Fibroblast of lung (primary cell): Measurements from ENCODE around the gene HCAR2. TPM values are rescaled to one million over a fixed set of nuclear protein-coding genes. Genes with fewer than 3 reads are reported as not detected.
"Not testable (repeated sequence)": the region's sequence is repeated elsewhere in the genome, so short reads cannot be mapped to it uniquely, and the experiment has no call there.

Source experiments
- DNase-seq, 2 donors: peaks; one replicate each; pipeline versions ENCODE4 v3.0.0 to v3.0.0-alpha.2; 2010; ENCODE audit warnings: low read depth in 2 of 2
- H2AFZ ChIP-seq: 2 replicates; pipeline ENCODE4 v1.5.1; 2012; ENCODE audit warnings: low read length, control low read depth, inconsistent platforms
- H3K27ac ChIP-seq: 2 replicates; pipeline ENCODE4 v1.5.1; 2011; ENCODE audit warnings: low read length, control low read depth; ENCODE audit not compliant: insufficient read depth
- H3K27me3 ChIP-seq: 2 replicates; pipeline ENCODE4 v1.5.1; 2011; ENCODE audit warnings: mild to moderate bottlenecking, low read length; ENCODE audit not compliant: control insufficient read depth, insufficient read depth
- H3K36me3 ChIP-seq: 2 replicates; pipeline ENCODE4 v1.5.1; 2011; ENCODE audit warnings: low read length; ENCODE audit not compliant: control insufficient read depth, insufficient read depth
- H3K4me1 ChIP-seq: 2 replicates; pipeline ENCODE4 v1.5.1; 2011; ENCODE audit warnings: low read length; ENCODE audit not compliant: control insufficient read depth, insufficient read depth; ENCODE audit errors: extremely low read depth
- H3K4me2 ChIP-seq: 2 replicates; pipeline ENCODE4 v1.5.1; 2011; ENCODE audit warnings: low read length, control low read depth; ENCODE audit not compliant: insufficient read depth; ENCODE audit errors: extremely low read depth
- H3K4me3 ChIP-seq, 4 experiments: fragments of 200-600 bp in 1 of 4; sonication (generic) in 1 of 4; replicated peaks in 1 of 4; 2 replicates each; pipeline ENCODE4 v1.5.1; 2011 to 2016; ENCODE audit warnings: low read length in 4 of 4, low read depth in 3 of 4, mild to moderate bottlenecking in 3 of 4, control low read depth in 2 of 4, inconsistent platforms in 1 of 4, mixed read lengths in 1 of 4; ENCODE audit not compliant: insufficient read depth in 1 of 4; ENCODE audit errors: control extremely low read depth in 1 of 4
- H3K79me2 ChIP-seq: 2 replicates; pipeline ENCODE4 v1.5.1; 2012; ENCODE audit warnings: mild to moderate bottlenecking, low read length, inconsistent platforms; ENCODE audit not compliant: control insufficient read depth, insufficient read depth
- H3K9ac ChIP-seq: 2 replicates; pipeline ENCODE4 v1.5.1; 2011; ENCODE audit warnings: mild to moderate bottlenecking, low read length, control low read depth; ENCODE audit not compliant: insufficient read depth
- H3K9me3 ChIP-seq: 2 replicates; pipeline ENCODE4 v1.5.1; 2012; ENCODE audit warnings: low read depth, low read length; ENCODE audit not compliant: control insufficient read depth, insufficient read depth
- H4K20me1 ChIP-seq: 2 replicates; pipeline ENCODE4 v1.5.1; 2011; ENCODE audit warnings: low read length; ENCODE audit not compliant: control insufficient read depth, insufficient read depth; ENCODE audit errors: extremely low read depth
- EZH2 ChIP-seq: IDR thresholded peaks from 2 replicates; pipeline ENCODE4 v1.5.1; 2012; ENCODE audit warnings: low read length, control low read depth, mild to moderate bottlenecking; ENCODE audit errors: missing control alignments
- polyA plus RNA-seq, 2 donors: library from polyadenylated mRNA; depleted of rRNA in 1 of 2; stranded (reverse) in 1 of 2; unstranded in 1 of 2; fragments of >200 nt; gene quantifications; 2 replicates each; pipeline ENCODE4 v1.2.1, GENCODE V29; 2011 to 2012; ENCODE audit warnings: missing spikeins in 1 of 2
- total RNA-seq: library from RNA; depleted of rRNA; stranded (reverse); fragments of >200 nt; gene quantifications from 2 replicates; pipeline ENCODE4 v1.2.1, GENCODE V29; 2014
- TF ChIP-seq, protein P1 (sequence below), 2 donors: IDR thresholded peaks in 1 of 2; conservative IDR thresholded peaks in 1 of 2; 1 replicate in 1 of 2; 2 replicates in 1 of 2; pipeline ENCODE4 v1.5.1; 2011 to 2012; ENCODE audit warnings: low read length in 2 of 2, control low read depth in 1 of 2, inconsistent platforms in 1 of 2, low read depth in 1 of 2, mild to moderate bottlenecking in 1 of 2

The HCAR2 gene
- total and polyA plus RNA-seq, 2 donors (not counting 1 experiment from before 2014, with no cell fraction given) = under 0.01 TPM; not detected in 1

DNA sequence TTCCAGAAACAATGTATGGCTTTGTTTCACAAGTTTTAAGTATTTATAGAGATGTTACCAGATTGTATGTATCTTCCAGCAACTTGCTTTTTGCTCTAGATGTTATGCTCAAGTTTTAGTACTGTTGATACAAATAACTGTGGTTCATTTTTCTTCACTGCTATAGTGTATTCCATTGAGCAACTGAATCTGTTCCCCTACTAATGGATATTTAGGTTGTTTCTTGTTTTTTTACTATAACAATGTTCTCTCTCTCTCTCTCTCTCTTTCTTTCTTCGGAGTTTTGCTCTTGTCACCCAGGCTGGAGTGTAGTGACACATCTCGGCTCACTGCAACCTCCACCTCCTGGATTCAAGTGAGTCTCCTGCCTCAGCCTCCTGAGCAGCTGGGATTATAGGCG is 16.6 kb downstream of the HCAR2 start:
- no peak overlapping the region for H2AFZ ChIP-seq
- TF ChIP-seq, protein P1, sequence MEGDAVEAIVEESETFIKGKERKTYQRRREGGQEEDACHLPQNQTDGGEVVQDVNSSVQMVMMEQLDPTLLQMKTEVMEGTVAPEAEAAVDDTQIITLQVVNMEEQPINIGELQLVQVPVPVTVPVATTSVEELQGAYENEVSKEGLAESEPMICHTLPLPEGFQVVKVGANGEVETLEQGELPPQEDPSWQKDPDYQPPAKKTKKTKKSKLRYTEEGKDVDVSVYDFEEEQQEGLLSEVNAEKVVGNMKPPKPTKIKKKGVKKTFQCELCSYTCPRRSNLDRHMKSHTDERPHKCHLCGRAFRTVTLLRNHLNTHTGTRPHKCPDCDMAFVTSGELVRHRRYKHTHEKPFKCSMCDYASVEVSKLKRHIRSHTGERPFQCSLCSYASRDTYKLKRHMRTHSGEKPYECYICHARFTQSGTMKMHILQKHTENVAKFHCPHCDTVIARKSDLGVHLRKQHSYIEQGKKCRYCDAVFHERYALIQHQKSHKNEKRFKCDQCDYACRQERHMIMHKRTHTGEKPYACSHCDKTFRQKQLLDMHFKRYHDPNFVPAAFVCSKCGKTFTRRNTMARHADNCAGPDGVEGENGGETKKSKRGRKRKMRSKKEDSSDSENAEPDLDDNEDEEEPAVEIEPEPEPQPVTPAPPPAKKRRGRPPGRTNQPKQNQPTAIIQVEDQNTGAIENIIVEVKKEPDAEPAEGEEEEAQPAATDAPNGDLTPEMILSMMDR (conservative IDR thresholded peaks at IDR 0.05 in 1 of 2, IDR thresholded peaks at IDR 0.05 in 1 of 2; ENCODE audit: low read depth in 1 of 2, low read length in 2 of 2) = no peak
- no peak for TF ChIP-seq EZH2
- H3K36me3 ChIP-seq = no peaks in the 10 kb centered on the region
- H3K4me1 ChIP-seq = peaks cover 3% of the 10 kb centered on the region
- no peak for DNase-seq
- no peaks in the 10 kb centered on the region for H3K27me3 ChIP-seq
- no peaks in the 10 kb centered on the region for H3K9me3 ChIP-seq
- no peak overlapping the region for H3K9ac ChIP-seq
- H3K79me2 ChIP-seq = no peaks in the 10 kb centered on the region
- no peak overlapping the region for H3K4me2 ChIP-seq
- H3K4me3 ChIP-seq = no peak overlapping the region
- H4K20me1 ChIP-seq = no peaks in the 10 kb centered on the region
- no peak overlapping the region for H3K27ac ChIP-seq

DNA sequence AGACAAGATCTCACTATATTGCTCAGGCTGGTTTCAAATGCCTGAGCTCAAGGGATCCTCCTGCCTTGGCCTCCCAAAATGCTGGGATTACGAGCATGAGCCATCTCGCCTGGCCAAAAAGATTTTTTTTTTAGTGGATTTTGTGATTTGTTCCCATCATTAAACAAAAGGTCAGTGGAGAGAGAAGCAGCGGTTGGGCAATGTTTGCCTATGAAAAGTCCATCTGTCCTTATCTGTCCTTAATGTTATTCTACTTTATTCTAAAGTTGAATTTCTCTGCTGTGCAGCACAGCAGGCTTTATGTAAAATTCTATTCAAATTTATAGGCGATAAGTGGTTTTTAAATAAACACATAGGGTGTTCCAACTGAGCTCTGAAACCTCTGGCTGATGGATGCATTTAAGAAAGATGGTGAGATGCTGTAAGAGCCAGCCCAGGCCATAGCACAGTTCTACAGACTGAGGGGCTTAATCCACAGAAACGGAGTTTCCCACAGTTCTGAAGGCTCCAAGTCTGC is 18.8 kb downstream of the HCAR2 start:
- Histone ChIP-seq H3K4me2 (no peak overlapping the region), H3K27ac (no peak overlapping the region), H2AFZ (no peak overlapping the region), H3K4me3 (no peak overlapping the region), H3K36me3 (no peaks in the 10 kb centered on the region), H3K4me1 (peaks cover 8% of the 10 kb centered on the region), H3K9me3 (no peaks in the 10 kb centered on the region), H3K79me2 (no peaks in the 10 kb centered on the region), H4K20me1 (no peaks in the 10 kb centered on the region), H3K9ac (no peak overlapping the region), H3K27me3 (no peaks in the 10 kb centered on the region)
- TF ChIP-seq, protein P1 (conservative IDR thresholded peaks at IDR 0.05 in 1 of 2, IDR thresholded peaks at IDR 0.05 in 1 of 2; ENCODE audit: low read depth in 1 of 2, low read length in 2 of 2) = no peak
- no peak for TF ChIP-seq EZH2
- no peak for DNase-seq

DNA sequence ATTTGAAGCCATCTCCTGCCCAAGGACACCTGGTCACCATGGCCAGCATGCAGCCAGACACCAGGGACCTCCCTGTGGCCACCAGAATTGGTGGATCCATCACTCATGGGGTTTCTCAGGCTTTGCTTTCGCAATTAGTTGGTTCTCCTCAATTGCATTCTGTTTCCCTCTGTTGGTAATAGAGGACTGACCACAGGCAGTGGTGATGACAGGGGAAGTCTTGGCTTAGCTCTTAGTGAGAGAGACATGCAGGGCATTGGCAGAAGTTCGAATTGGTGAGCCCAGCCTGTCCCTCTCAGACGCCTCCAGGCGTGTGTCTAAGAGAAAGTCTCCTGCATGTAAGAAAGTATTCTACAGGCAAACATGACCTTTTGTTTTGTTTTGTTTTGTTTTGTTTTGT is 21.3 kb downstream of the HCAR2 start:
- no peaks in the 10 kb centered on the region for H3K36me3 ChIP-seq
- H3K4me2 ChIP-seq = no peak overlapping the region
- H3K4me3 ChIP-seq = no peak overlapping the region
- H2AFZ ChIP-seq = no peak overlapping the region
- H3K79me2 ChIP-seq = no peaks in the 10 kb centered on the region
- no peaks in the 10 kb centered on the region for H3K27me3 ChIP-seq
- TF ChIP-seq, protein P1 (conservative IDR thresholded peaks at IDR 0.05 in 1 of 2, IDR thresholded peaks at IDR 0.05 in 1 of 2; ENCODE audit: low read depth in 1 of 2, low read length in 2 of 2) = no peak
- TF ChIP-seq EZH2 = no peak
- no peaks in the 10 kb centered on the region for H4K20me1 ChIP-seq
- no peak overlapping the region for H3K27ac ChIP-seq
- H3K4me1 ChIP-seq = peaks cover 17% of the 10 kb centered on the region
- no peaks in the 10 kb centered on the region for H3K9me3 ChIP-seq
- DNase-seq = peak in 1 of 2 donors; percentile 51
- no peak overlapping the region for H3K9ac ChIP-seq

GRCh38 chr12:122680989-122681388 is 22.2 kb downstream of the HCAR2 start:
- not testable (repeated sequence) for H3K9me3 ChIP-seq, DNase-seq

DNA sequence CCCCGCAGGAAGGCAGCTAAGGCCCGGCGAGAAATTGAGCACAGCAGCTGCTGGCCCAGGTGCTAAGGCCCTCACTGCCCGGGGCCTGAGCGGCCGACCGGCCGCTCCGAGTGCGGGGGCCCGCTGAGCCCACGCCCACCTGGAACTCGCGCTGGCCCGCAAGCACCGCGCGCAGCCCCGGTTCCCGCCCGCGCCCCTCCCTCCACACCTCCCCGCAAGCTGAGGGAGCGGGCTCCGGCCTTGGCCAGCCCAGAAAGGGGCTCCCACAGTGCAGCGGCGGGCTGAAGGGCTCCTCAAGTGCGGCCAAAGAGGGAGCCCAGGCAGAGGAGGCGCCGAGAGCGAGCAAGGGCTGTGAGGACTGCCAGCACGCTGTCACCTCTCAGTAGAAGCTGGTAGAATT is 26.4 kb downstream of the HCAR2 start:
- H3K9me3 ChIP-seq = not testable (repeated sequence)

More at GRCh38 chr12:122680989-122681388, 22.2 kb downstream of the HCAR2 start:
- H3K36me3 ChIP-seq, H3K4me2 ChIP-seq, H3K27me3 ChIP-seq, H3K9ac ChIP-seq, H2AFZ ChIP-seq, H3K4me3 ChIP-seq, H3K79me2 ChIP-seq, H4K20me1 ChIP-seq, H3K27ac ChIP-seq: not testable (repeated sequence)
- peaks cover 17% of the 10 kb centered on the region for H3K4me1 ChIP-seq

More for the DNA sequence above, 26.4 kb downstream of the HCAR2 start:
- not testable (repeated sequence) for H3K4me3 ChIP-seq, H3K27ac ChIP-seq, H3K9ac ChIP-seq, H3K4me2 ChIP-seq, H3K27me3 ChIP-seq, DNase-seq, H3K36me3 ChIP-seq, H3K79me2 ChIP-seq, H4K20me1 ChIP-seq, H2AFZ ChIP-seq
- H3K4me1 ChIP-seq = peaks cover 15% of the 10 kb centered on the region
